Pancreas (tissue), 10 donors: ENCODE data around the gene HLCS. TPM values are rescaled to one million over a fixed set of nuclear protein-coding genes. Genes with fewer than 3 reads are reported as not detected.

Source experiments
- ATAC-seq, 4 donors: fragments of 200-7000 bp; cut with Tn5 transposase; one replicate each; pipeline versions ENCODE4 v1.8.0 to v1.9.1; 2020; ENCODE audit warnings: mild to moderate bottlenecking in 4 of 4, moderate library complexity in 4 of 4
- DNase-seq, 6 donors: peaks; one replicate each; pipeline ENCODE4 v3.0.0-alpha.2; 2020
- FAIRE-seq: peaks from 2 replicates; lab custom pipeline; 2012; peaks lifted over from hg19 to GRCh38; lab: Jason Lieb, UNC
- H3K27ac ChIP-seq, 4 donors: fragments of 200-600 bp; sonication (generic); 1 replicate in 3 of 4; 2 replicates in 1 of 4; pipeline versions ENCODE4 v1.5.0 to v1.8.0; 2020
- H3K27me3 ChIP-seq, 4 donors: fragments of 200-600 bp; one replicate each; pipeline ENCODE4 v1.8.0; 2021
- H3K36me3 ChIP-seq, 3 donors: fragments of 200-600 bp; sonication (generic) in 1 of 3; one replicate each; pipeline versions ENCODE4 v1.5.0 to v1.8.0; 2020 to 2021
- H3K4me1 ChIP-seq, 3 donors: fragments of 200-600 bp; one replicate each; pipeline ENCODE4 v1.8.0; 2021
- H3K4me3 ChIP-seq, 4 donors: fragments of 200-600 bp; sonication (generic) in 2 of 4; one replicate each; pipeline versions ENCODE4 v1.5.0 to v1.8.0; 2020 to 2021
- H3K9me3 ChIP-seq, 4 donors: fragments of 200-600 bp; one replicate each; pipeline ENCODE4 v1.8.0; 2021
- CTCF ChIP-seq, 4 donors: fragments of 200-600 bp; sonication (generic) in 3 of 4; IDR thresholded peaks; one replicate each; pipeline versions ENCODE4 v1.5.0 to v1.8.0; 2021; ENCODE audit warnings: antibody characterized with exemption in 4 of 4
- WGBS, 2 donors: extraction: QIAGEN DNeasy Blood & Tissue Kit; methylation state at CpG; one replicate each; pipeline ENCODE4 v1.1.7; 2013; 5-methylcytosine and 5-hydroxymethylcytosine counted together
- intact Hi-C, 3 donors: fragments of 100-400 bp; cut with DNase I; formaldehyde crosslinking; loops; one replicate each; pipeline versions ENCODE4 v1.11.1 to v1.14.2; 2022
- polyA plus RNA-seq, 2 donors: library from polyadenylated mRNA; stranded (reverse); fragments of 200-250 nt; gene quantifications; one replicate each; pipeline ENCODE4 v1.2.3, GENCODE V29; 2013
- total RNA-seq, 6 donors: library from RNA; stranded (reverse); fragmentation: NEBNext Ultra II Directional in 4 of 6; extraction: Animal tissue kit (Norgen Biotek cat#: 25700) in 4 of 6; gene quantifications; one replicate each; pipeline versions ENCODE4 v1.2.1 to v1.2.4, GENCODE V29; 2021 to 2023
- donor health status: healthy with polysubstance abuse.
- donor health status: DM: no; HTN: no; CAD: no; lungs with moderate emphysema.
- donor health status: DM: no; HTN: no; CAD: no.
- donor health status: control.
- donor health status: control.
- donor health status: Bipolar disorder and iron deficiency.
- donor health status: DM: yes; HTN: yes; CAD: no.
- donor health status: DM: no; HTN: no; CAD: no.
- donor health status: DM: no; HTN: no; CAD: no.
- donor health status: DM: yes; HTN: yes; CAD: no.

HLCS gene
- total and polyA plus RNA-seq, 8 donors = 5.5 to 14.0 (median 11.9) TPM

- no peak overlapping the region for H3K4me3 ChIP-seq
- no peak for ATAC-seq
- DNase-seq = no peak
- TF ChIP-seq CTCF (IDR thresholded peaks at IDR 0.05) = no peak
- no peak for FAIRE-seq
- intact Hi-C loops = loop anchor here in 2 of 3 donors (10.0 kb wide), 2 partner anchors 111 to 181 kb away; no protein-coding TSS in a partner anchor
- no peaks in the 10 kb centered on the region for H3K27me3 ChIP-seq
- H3K9me3 ChIP-seq = no peaks in the 10 kb centered on the region
- no peak overlapping the region for H3K27ac ChIP-seq
- H3K4me1 ChIP-seq = no peaks in the 10 kb centered on the region
- H3K36me3 ChIP-seq = no peaks in the 10 kb centered on the region
- WGBS, 2 donors = 92 to 95% methylated on average over 9 of the region's 9 CpGs
Measured at GRCh38 chr21:36743446-36743845, 223.0 kb downstream of the HLCS start.

GRCh38 chr21:36743008-36743407 lies 223.5 kb downstream of the HLCS start:
- H3K27ac ChIP-seq = no peak overlapping the region
- no peaks in the 10 kb centered on the region for H3K4me1 ChIP-seq
- H3K4me3 ChIP-seq = no peak overlapping the region
- no peak for TF ChIP-seq CTCF (IDR thresholded peaks at IDR 0.05)
- intact Hi-C loops = loop anchor here in 2 of 3 donors (10.0 kb wide), 2 partner anchors 112 to 182 kb away; no protein-coding TSS in a partner anchor
- H3K9me3 ChIP-seq = no peaks in the 10 kb centered on the region
- FAIRE-seq (no peak), DNase-seq (no peak), ATAC-seq (no peak)
- H3K27me3 ChIP-seq = no peaks in the 10 kb centered on the region
- WGBS, 2 donors = 94 to 95% methylated on average over 7 of the region's 7 CpGs
- no peaks in the 10 kb centered on the region for H3K36me3 ChIP-seq

GRCh38 chr21:36741506-36741905 lies 225.0 kb downstream of the HLCS start:
- intact Hi-C loops = loop anchor here in 2 of 3 donors (10.0 kb wide), 2 partner anchors 113 to 183 kb away; no protein-coding TSS in a partner anchor
- ATAC-seq = no peak
- no peak for FAIRE-seq
- DNase-seq = no peak
- Histone ChIP-seq H3K27ac (no peak overlapping the region), H3K4me3 (no peak overlapping the region), H3K9me3 (no peaks in the 10 kb centered on the region), H3K36me3 (no peaks in the 10 kb centered on the region), H3K27me3 (no peaks in the 10 kb centered on the region), H3K4me1 (no peaks in the 10 kb centered on the region)
- no peak for TF ChIP-seq CTCF (IDR thresholded peaks at IDR 0.05)
- WGBS, 2 donors = 89% methylated on average over 21 of the region's 21 CpGs

- H3K9me3 ChIP-seq = no peaks in the 10 kb centered on the region
- no peak for ATAC-seq
- no peaks in the 10 kb centered on the region for H3K4me1 ChIP-seq
- TF ChIP-seq CTCF (IDR thresholded peaks at IDR 0.05) = no peak
- intact Hi-C loops = no loop called here
- WGBS, 2 donors = 66 to 73% methylated on average over 12 of the region's 12 CpGs
- no peak overlapping the region for H3K27ac ChIP-seq
- no peak for FAIRE-seq
- no peaks in the 10 kb centered on the region for H3K36me3 ChIP-seq
- H3K27me3 ChIP-seq = no peaks in the 10 kb centered on the region
- DNase-seq = no peak
- H3K4me3 ChIP-seq = no peak overlapping the region
Measured at GRCh38 chr21:36738489-36739126, 227.9 kb downstream of the HLCS start.

- no peak overlapping the region for H3K27ac ChIP-seq
- intact Hi-C loops = no loop called here
- no peak for FAIRE-seq
- H3K9me3 ChIP-seq = no peaks in the 10 kb centered on the region
- TF ChIP-seq CTCF (IDR thresholded peaks at IDR 0.05) = no peak
- no peak overlapping the region for H3K4me3 ChIP-seq
- DNase-seq = no peak
- ATAC-seq = no peak
- no peaks in the 10 kb centered on the region for H3K36me3 ChIP-seq
- no peaks in the 10 kb centered on the region for H3K27me3 ChIP-seq
- H3K4me1 ChIP-seq = peaks cover 0 to 2% (median 0%) of the 10 kb centered on the region in 3 donors
- 74 to 75% methylated on average over 15 of the region's 15 CpGs for WGBS, 2 donors
Measured at GRCh38 chr21:36735724-36736320, 230.6 kb downstream of the HLCS start.
